Measurements from ENCODE around the gene PRCD.
"Not testable (repeated sequence)": the region's sequence is repeated elsewhere in the genome, so short reads cannot be mapped to it uniquely, and the experiment has no call there.

Gene PRCD

GRCh38 chr17:76498876-76499251 lies 41.0 kb upstream of the PRCD start:
- Histone ChIP-seq H3K4me1 (ENCODE audit: control insufficient read depth, insufficient read depth, low read length) (peaks cover 19% of the 10 kb centered on the region), H3K4me3 (ENCODE audit: low read depth, low read length) (no peak overlapping the region), H3K36me3 (ENCODE audit: control insufficient read depth, insufficient read depth, low read length) (peaks cover 4% of the 10 kb centered on the region), H3K9me3 (ENCODE audit: control insufficient read depth, insufficient read depth, low read length) (no peaks in the 10 kb centered on the region), H3K27me3 (ENCODE audit: control insufficient read depth, insufficient read depth, low read length) (peaks cover 3% of the 10 kb centered on the region), H3K9ac (ENCODE audit: low read depth, low read length) (no peak overlapping the region)

GRCh38 chr17:76499267-76499667 lies 40.6 kb upstream of the PRCD start:
- Histone ChIP-seq H3K4me1 (ENCODE audit: control insufficient read depth, insufficient read depth, low read length) (peaks cover 19% of the 10 kb centered on the region), H3K36me3 (ENCODE audit: control insufficient read depth, insufficient read depth, low read length) (peaks cover 4% of the 10 kb centered on the region), H3K4me3 (ENCODE audit: low read depth, low read length) (no peak overlapping the region), H3K27me3 (ENCODE audit: control insufficient read depth, insufficient read depth, low read length) (peaks cover 3% of the 10 kb centered on the region), H3K9me3 (ENCODE audit: control insufficient read depth, insufficient read depth, low read length) (no peaks in the 10 kb centered on the region), H3K9ac (ENCODE audit: low read depth, low read length) (no peak overlapping the region)

- Histone ChIP-seq H3K4me3 (ENCODE audit: low read depth, low read length) (peak overlapping the region; percentile 75), H3K4me1 (ENCODE audit: control insufficient read depth, insufficient read depth, low read length) (peaks cover 19% of the 10 kb centered on the region), H3K9ac (ENCODE audit: low read depth, low read length) (peak overlapping the region; percentile 65), H3K36me3 (ENCODE audit: control insufficient read depth, insufficient read depth, low read length) (peaks cover 4% of the 10 kb centered on the region), H3K9me3 (ENCODE audit: control insufficient read depth, insufficient read depth, low read length) (no peaks in the 10 kb centered on the region), H3K27me3 (ENCODE audit: control insufficient read depth, insufficient read depth, low read length) (peaks cover 3% of the 10 kb centered on the region)
Observed at GRCh38 chr17:76500074-76500746, 39.6 kb upstream of the PRCD start.

- Histone ChIP-seq H3K4me1 (ENCODE audit: control insufficient read depth, insufficient read depth, low read length) (peaks cover 19% of the 10 kb centered on the region), H3K9ac (ENCODE audit: low read depth, low read length) (peak overlapping the region; percentile 65), H3K27me3 (ENCODE audit: control insufficient read depth, insufficient read depth, low read length) (peaks cover 3% of the 10 kb centered on the region), H3K36me3 (ENCODE audit: control insufficient read depth, insufficient read depth, low read length) (peaks cover 4% of the 10 kb centered on the region), H3K4me3 (ENCODE audit: low read depth, low read length) (peak overlapping the region; percentile 75), H3K9me3 (ENCODE audit: control insufficient read depth, insufficient read depth, low read length) (no peaks in the 10 kb centered on the region)
Observed at GRCh38 chr17:76500747-76501017, 39.2 kb upstream of the PRCD start.

- Histone ChIP-seq H3K4me3 (ENCODE audit: low read depth, low read length) (peak within 1 kb of the TSS; percentile 75), H3K9ac (ENCODE audit: low read depth, low read length) (peak within 1 kb of the TSS; percentile 65), H3K9me3 (ENCODE audit: control insufficient read depth, insufficient read depth, low read length) (no peaks in the 10 kb centered on the region), H3K27me3 (ENCODE audit: control insufficient read depth, insufficient read depth, low read length) (peaks cover 3% of the 10 kb centered on the region), H3K4me1 (ENCODE audit: control insufficient read depth, insufficient read depth, low read length) (peaks cover 19% of the 10 kb centered on the region), H3K36me3 (ENCODE audit: control insufficient read depth, insufficient read depth, low read length) (peaks cover 4% of the 10 kb centered on the region)
Observed at GRCh38 chr17:76501018-76501826, 38.6 kb upstream of the PRCD start, which contains the start of gene RHBDF2. Gene RHBDF2, minus strand, starts transcription at chr17:76501423. Its CDS starts 19,899 bp downstream, at chr17:76481524.

- H3K9ac ChIP-seq (ENCODE audit: low read depth, low read length) = peak overlapping the region; percentile 28
- H3K9me3 ChIP-seq (ENCODE audit: control insufficient read depth, insufficient read depth, low read length) = no peaks in the 10 kb centered on the region
- H3K27me3 ChIP-seq (ENCODE audit: control insufficient read depth, insufficient read depth, low read length) = peaks cover 7% of the 10 kb centered on the region
- peaks cover 4% of the 10 kb centered on the region for H3K36me3 ChIP-seq (ENCODE audit: control insufficient read depth, insufficient read depth, low read length)
- peaks cover 23% of the 10 kb centered on the region for H3K4me1 ChIP-seq (ENCODE audit: control insufficient read depth, insufficient read depth, low read length)
- H3K4me3 ChIP-seq (ENCODE audit: low read depth, low read length) = peak overlapping the region; percentile 30
Observed at GRCh38 chr17:76501827-76502307, 38.0 kb upstream of the PRCD start.

GRCh38 chr17:76502341-76503211 lies 37.3 kb upstream of the PRCD start:
- Histone ChIP-seq H3K27me3 (ENCODE audit: control insufficient read depth, insufficient read depth, low read length) (peaks cover 8% of the 10 kb centered on the region), H3K36me3 (ENCODE audit: control insufficient read depth, insufficient read depth, low read length) (peaks cover 1% of the 10 kb centered on the region), H3K9ac (ENCODE audit: low read depth, low read length) (no peak overlapping the region), H3K4me1 (ENCODE audit: control insufficient read depth, insufficient read depth, low read length) (peaks cover 22% of the 10 kb centered on the region), H3K9me3 (ENCODE audit: control insufficient read depth, insufficient read depth, low read length) (no peaks in the 10 kb centered on the region), H3K4me3 (ENCODE audit: low read depth, low read length) (no peak overlapping the region)

GRCh38 chr17:76504117-76504516 lies 35.7 kb upstream of the PRCD start:
- Histone ChIP-seq H3K36me3 (ENCODE audit: control insufficient read depth, insufficient read depth, low read length) (no peaks in the 10 kb centered on the region), H3K9ac (ENCODE audit: low read depth, low read length) (no peak overlapping the region), H3K9me3 (ENCODE audit: control insufficient read depth, insufficient read depth, low read length) (no peaks in the 10 kb centered on the region), H3K4me1 (ENCODE audit: control insufficient read depth, insufficient read depth, low read length) (peaks cover 17% of the 10 kb centered on the region), H3K27me3 (ENCODE audit: control insufficient read depth, insufficient read depth, low read length) (peaks cover 8% of the 10 kb centered on the region), H3K4me3 (ENCODE audit: low read depth, low read length) (no peak overlapping the region)

- Histone ChIP-seq H3K4me1 (ENCODE audit: control insufficient read depth, insufficient read depth, low read length) (peaks cover 10% of the 10 kb centered on the region), H3K4me3 (ENCODE audit: low read depth, low read length) (peak overlapping the region; percentile 13), H3K27me3 (ENCODE audit: control insufficient read depth, insufficient read depth, low read length) (peaks cover 5% of the 10 kb centered on the region), H3K36me3 (ENCODE audit: control insufficient read depth, insufficient read depth, low read length) (no peaks in the 10 kb centered on the region), H3K9me3 (ENCODE audit: control insufficient read depth, insufficient read depth, low read length) (no peaks in the 10 kb centered on the region), H3K9ac (ENCODE audit: low read depth, low read length) (peak overlapping the region; percentile 12)
Observed at GRCh38 chr17:76506408-76507345, 33.2 kb upstream of the PRCD start.

- not testable (repeated sequence) for H3K4me1 ChIP-seq (ENCODE audit: control insufficient read depth, insufficient read depth, low read length); H3K27me3 ChIP-seq (ENCODE audit: control insufficient read depth, insufficient read depth, low read length); H3K9ac ChIP-seq (ENCODE audit: low read depth, low read length); H3K9me3 ChIP-seq (ENCODE audit: control insufficient read depth, insufficient read depth, low read length); H3K4me3 ChIP-seq (ENCODE audit: low read depth, low read length); H3K36me3 ChIP-seq (ENCODE audit: control insufficient read depth, insufficient read depth, low read length)
Observed at GRCh38 chr17:76508472-76509063, 31.3 kb upstream of the PRCD start.

All from iPS-15b (cell line).